Measurements from ENCODE around the gene NELL2. TPM values are rescaled to one million over a fixed set of nuclear protein-coding genes. Genes with fewer than 3 reads are reported as not detected.

The NELL2 gene
- total and polyA plus RNA-seq, 11 donors = 0.04 to 1.8 (median 0.77) TPM; not detected in 3

DNA sequence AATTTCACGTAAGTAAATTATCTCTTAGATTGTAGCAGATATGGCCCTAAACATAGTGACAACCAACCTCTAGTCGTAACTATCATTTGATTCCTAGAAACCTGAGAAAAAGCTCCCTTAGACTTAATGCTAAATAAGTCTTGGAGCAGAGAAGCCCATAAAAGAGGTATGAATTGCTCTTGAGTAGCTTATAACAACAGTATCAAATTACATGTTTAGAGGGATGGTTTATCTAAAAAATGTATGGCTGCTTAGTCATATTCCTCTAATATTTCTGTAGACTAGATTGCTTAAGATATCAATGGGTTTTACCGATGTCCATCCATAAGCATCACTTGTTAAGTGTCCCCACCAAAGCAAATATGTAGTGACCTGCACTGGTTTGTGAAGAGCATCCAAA lies 259.7 kb downstream of the NELL2 start:
- H3K4me1 ChIP-seq = no peaks in the 10 kb centered on the region

DNA sequence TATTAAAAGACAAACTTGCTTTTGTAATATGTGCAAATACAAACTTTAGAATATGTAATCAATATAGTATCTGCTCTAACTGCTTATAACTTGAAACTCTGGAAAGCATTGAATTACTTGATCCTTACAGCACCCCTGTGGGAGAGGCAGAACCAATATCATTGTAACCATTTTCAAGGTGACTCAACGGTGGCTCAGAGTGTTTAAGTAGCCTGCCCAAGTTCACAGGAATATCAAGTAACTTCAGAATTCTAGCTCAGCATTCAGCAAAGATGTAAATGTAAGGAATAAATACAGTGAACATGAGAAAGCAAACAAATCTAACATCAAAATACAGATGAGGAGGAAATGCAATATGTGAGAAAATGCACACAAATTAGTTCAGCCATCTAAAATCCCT lies 264.6 kb downstream of the NELL2 start:
- Histone ChIP-seq H3K4me1 (no peaks in the 10 kb centered on the region), H3K4me3 (no peak overlapping the region), H3K27ac (no peak overlapping the region), H3K27me3 (no peaks in the 10 kb centered on the region), H3K9me3 (no peaks in the 10 kb centered on the region), H3K36me3 (no peaks in the 10 kb centered on the region)
- 39 to 53% (median 47%) methylated on average over 1 of the region's 1 CpG for WGBS, 4 donors
- ATAC-seq (no peak), DNase-seq (no peak)
- intact Hi-C loops (cut with DNase I) = no loop called here
- TF ChIP-seq, protein P1, sequence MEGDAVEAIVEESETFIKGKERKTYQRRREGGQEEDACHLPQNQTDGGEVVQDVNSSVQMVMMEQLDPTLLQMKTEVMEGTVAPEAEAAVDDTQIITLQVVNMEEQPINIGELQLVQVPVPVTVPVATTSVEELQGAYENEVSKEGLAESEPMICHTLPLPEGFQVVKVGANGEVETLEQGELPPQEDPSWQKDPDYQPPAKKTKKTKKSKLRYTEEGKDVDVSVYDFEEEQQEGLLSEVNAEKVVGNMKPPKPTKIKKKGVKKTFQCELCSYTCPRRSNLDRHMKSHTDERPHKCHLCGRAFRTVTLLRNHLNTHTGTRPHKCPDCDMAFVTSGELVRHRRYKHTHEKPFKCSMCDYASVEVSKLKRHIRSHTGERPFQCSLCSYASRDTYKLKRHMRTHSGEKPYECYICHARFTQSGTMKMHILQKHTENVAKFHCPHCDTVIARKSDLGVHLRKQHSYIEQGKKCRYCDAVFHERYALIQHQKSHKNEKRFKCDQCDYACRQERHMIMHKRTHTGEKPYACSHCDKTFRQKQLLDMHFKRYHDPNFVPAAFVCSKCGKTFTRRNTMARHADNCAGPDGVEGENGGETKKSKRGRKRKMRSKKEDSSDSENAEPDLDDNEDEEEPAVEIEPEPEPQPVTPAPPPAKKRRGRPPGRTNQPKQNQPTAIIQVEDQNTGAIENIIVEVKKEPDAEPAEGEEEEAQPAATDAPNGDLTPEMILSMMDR (IDR thresholded peaks at IDR 0.05) = no peak
- no peak for TF ChIP-seq POLR2A (IDR thresholded peaks at IDR 0.05)

More for the DNA sequence above, 259.7 kb downstream of the NELL2 start:
- intact Hi-C loops (cut with DNase I) = no loop called here
- 56 to 88% (median 76%) methylated on average over 3 of the region's 3 CpGs for WGBS, 4 donors
- ATAC-seq (no peak), DNase-seq (no peak)
- no peak overlapping the region for H3K27ac ChIP-seq
- no peak for TF ChIP-seq POLR2A (IDR thresholded peaks at IDR 0.05)
- TF ChIP-seq, protein P1 (IDR thresholded peaks at IDR 0.05) = no peak
- H3K36me3 ChIP-seq = no peaks in the 10 kb centered on the region
- no peaks in the 10 kb centered on the region for H3K9me3 ChIP-seq
- no peak overlapping the region for H3K4me3 ChIP-seq
- no peaks in the 10 kb centered on the region for H3K27me3 ChIP-seq

DNA sequence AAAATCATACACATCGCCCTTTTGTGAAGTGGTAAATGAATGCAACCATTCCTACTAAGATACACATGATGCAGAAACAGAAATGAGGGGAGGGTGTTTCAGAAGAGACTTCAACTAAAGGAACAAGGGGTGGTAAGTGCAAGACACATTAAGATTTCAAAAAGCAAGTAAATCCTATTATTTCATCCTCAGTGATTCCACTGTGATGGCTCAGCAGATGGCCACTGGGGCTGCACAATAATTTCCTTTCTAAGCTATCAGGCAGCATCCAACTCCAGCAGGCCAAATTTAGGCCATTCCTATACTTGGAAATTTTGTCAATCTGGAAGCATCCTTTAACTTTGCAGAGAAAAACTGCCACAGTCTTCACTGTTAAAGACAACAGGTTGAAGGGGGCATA lies 272.4 kb downstream of the NELL2 start:
- H3K27ac ChIP-seq = no peak overlapping the region
- TF ChIP-seq, protein P1 (IDR thresholded peaks at IDR 0.05) = no peak
- TF ChIP-seq POLR2A (IDR thresholded peaks at IDR 0.05) = no peak
- DNase-seq (no peak), ATAC-seq (no peak)
- H3K9me3 ChIP-seq = no peaks in the 10 kb centered on the region
- no peaks in the 10 kb centered on the region for H3K27me3 ChIP-seq
- H3K36me3 ChIP-seq = no peaks in the 10 kb centered on the region
- WGBS, 4 donors = 42 to 83% (median 74%) methylated on average over 1 of the region's 1 CpG
- no peak overlapping the region for H3K4me3 ChIP-seq
- intact Hi-C loops (cut with DNase I) = no loop called here
- H3K4me1 ChIP-seq = no peaks in the 10 kb centered on the region

DNA sequence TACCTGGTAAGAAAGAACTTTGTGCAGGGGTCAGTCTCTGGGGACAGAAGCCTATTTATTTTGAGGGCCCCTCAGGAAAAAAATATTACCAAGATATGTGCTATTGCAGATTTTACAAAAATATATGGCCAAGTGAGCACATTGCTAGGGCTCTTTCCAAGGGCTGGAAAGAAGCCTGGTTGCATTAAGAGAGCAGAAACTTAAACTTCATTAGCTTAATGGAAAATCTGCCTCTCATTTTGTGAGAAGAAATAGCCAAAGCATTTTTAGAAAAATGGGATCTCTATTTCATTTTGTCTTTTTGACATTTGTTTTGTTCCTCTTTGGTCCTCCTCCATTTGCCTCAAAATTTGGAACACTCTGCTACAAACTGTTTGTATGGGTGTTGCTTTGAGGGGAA lies 283.5 kb downstream of the NELL2 start:
- Histone ChIP-seq H3K27ac (no peak overlapping the region), H3K4me3 (no peak overlapping the region), H3K36me3 (no peaks in the 10 kb centered on the region), H3K27me3 (peaks cover 0 to 3% (median 0%) of the 10 kb centered on the region in 9 donors), H3K4me1 (no peaks in the 10 kb centered on the region), H3K9me3 (no peaks in the 10 kb centered on the region)
- ATAC-seq = no peak
- intact Hi-C loops (cut with DNase I) = no loop called here
- DNase-seq = no peak
- TF ChIP-seq, protein P1 (IDR thresholded peaks at IDR 0.05) = no peak
- TF ChIP-seq POLR2A (IDR thresholded peaks at IDR 0.05) = no peak
